Measurements from ENCODE around the gene B3GALNT2.

GRCh38 chr1:235525314-235525713, 21.1 kb upstream of the B3GALNT2 start:
- TF ChIP-seq, protein P1, sequence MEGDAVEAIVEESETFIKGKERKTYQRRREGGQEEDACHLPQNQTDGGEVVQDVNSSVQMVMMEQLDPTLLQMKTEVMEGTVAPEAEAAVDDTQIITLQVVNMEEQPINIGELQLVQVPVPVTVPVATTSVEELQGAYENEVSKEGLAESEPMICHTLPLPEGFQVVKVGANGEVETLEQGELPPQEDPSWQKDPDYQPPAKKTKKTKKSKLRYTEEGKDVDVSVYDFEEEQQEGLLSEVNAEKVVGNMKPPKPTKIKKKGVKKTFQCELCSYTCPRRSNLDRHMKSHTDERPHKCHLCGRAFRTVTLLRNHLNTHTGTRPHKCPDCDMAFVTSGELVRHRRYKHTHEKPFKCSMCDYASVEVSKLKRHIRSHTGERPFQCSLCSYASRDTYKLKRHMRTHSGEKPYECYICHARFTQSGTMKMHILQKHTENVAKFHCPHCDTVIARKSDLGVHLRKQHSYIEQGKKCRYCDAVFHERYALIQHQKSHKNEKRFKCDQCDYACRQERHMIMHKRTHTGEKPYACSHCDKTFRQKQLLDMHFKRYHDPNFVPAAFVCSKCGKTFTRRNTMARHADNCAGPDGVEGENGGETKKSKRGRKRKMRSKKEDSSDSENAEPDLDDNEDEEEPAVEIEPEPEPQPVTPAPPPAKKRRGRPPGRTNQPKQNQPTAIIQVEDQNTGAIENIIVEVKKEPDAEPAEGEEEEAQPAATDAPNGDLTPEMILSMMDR (IDR thresholded peaks at IDR 0.05): no peak
- TF ChIP-seq POLR2A (IDR thresholded peaks at IDR 0.05): no peak
